Endothelial cell of umbilical vein (primary cell): Measurements from ENCODE around the gene LATS1. TPM values are rescaled to one million over a fixed set of nuclear protein-coding genes. Genes with fewer than 3 reads are reported as not detected.

Source experiments
- BruUV-seq: library from RNA; stranded (reverse); fragments of 400-500 nt; replicated peaks from 2 replicates; lab custom pipeline; 2021; lab: Mats Ljungman, UMichigan
- CTCF ChIA-PET: fragments of 300-600, 350-600 bp; sonication (Branson Sonifier 250); formaldehyde crosslinking; loops from one replicate; lab custom pipeline; 2021; ENCODE audit warnings: antibody characterized with exemption, inconsistent platforms; lab: Charles Lee
- POLR2A ChIA-PET: fragments of 300-600, 350-600 bp; sonication (Branson Sonifier 250); formaldehyde crosslinking; loops from one replicate; lab custom pipeline; 2021; ENCODE audit warnings: antibody characterized with exemption, inconsistent platforms; lab: Charles Lee
- DNase-seq: peaks from one replicate; pipeline ENCODE4 v3.0.0-alpha.2; 2011; ENCODE audit warnings: low read depth, low spot score
- FAIRE-seq: peaks from 2 replicates; lab custom pipeline; 2011; peaks lifted over from hg19 to GRCh38; lab: Jason Lieb, UNC
- H2AFZ ChIP-seq: 2 replicates; pipeline ENCODE4 v1.6.0; 2012; ENCODE audit warnings: low read depth, low read length, control low read depth, inconsistent platforms
- H3K27ac ChIP-seq: 2 replicates; pipeline ENCODE4 v1.5.1; 2011; ENCODE audit warnings: low read depth, mild to moderate bottlenecking, control low read depth, low read length, moderate library complexity; ENCODE audit not compliant: insufficient read depth
- H3K27me3 ChIP-seq, 2 experiments: 2 replicates each; pipeline versions ENCODE4 v1.6.0 to v1.6.1; 2011; ENCODE audit warnings: low read length in 2 of 2, mixed read lengths in 1 of 2; ENCODE audit not compliant: control insufficient read depth in 2 of 2, insufficient read depth in 2 of 2
- H3K36me3 ChIP-seq, 2 experiments: 2 replicates in 1 of 2; 3 replicates in 1 of 2; pipeline ENCODE4 v1.5.1; 2011; ENCODE audit warnings: low read length in 2 of 2, mild to moderate bottlenecking in 1 of 2, moderate library complexity in 1 of 2; ENCODE audit not compliant: control insufficient read depth in 2 of 2, insufficient read depth in 2 of 2; ENCODE audit errors: extremely low read depth in 1 of 2
- H3K4me1 ChIP-seq: 3 replicates; pipeline ENCODE4 v1.5.1; 2011; ENCODE audit warnings: mild to moderate bottlenecking, low read length; ENCODE audit not compliant: control insufficient read depth, insufficient read depth; ENCODE audit errors: extremely low read depth
- H3K4me2 ChIP-seq: 2 replicates; pipeline ENCODE4 v1.6.1; 2011; ENCODE audit warnings: low read length, control low read depth, mixed read lengths; ENCODE audit not compliant: insufficient read depth
- H3K4me3 ChIP-seq, 3 experiments: fragments of 200-600 bp in 1 of 3; sonication (generic), shearing (Covaris generic) in 1 of 3; replicated peaks in 1 of 3; 2 replicates each; pipeline ENCODE4 v1.5.1; 2011 to 2016; ENCODE audit warnings: control low read depth in 3 of 3, low read length in 3 of 3, mild to moderate bottlenecking in 2 of 3, inconsistent platforms in 1 of 3, low read depth in 1 of 3, moderate library complexity in 1 of 3; ENCODE audit not compliant: insufficient read depth in 1 of 3
- H3K79me2 ChIP-seq: 2 replicates; pipeline ENCODE4 v1.6.0; 2012; ENCODE audit warnings: low read length, inconsistent platforms; ENCODE audit not compliant: control insufficient read depth, insufficient read depth
- H3K9ac ChIP-seq: replicated peaks from 2 replicates; pipeline ENCODE3; 2011; ENCODE audit warnings: low read length, control low read depth; ENCODE audit not compliant: insufficient read depth; ENCODE audit errors: extremely low read depth
- H3K9me1 ChIP-seq: replicated peaks from 3 replicates; pipeline ENCODE4 v1.6.0; 2011; ENCODE audit warnings: mild to moderate bottlenecking, low read length; ENCODE audit not compliant: control insufficient read depth, insufficient read depth; ENCODE audit errors: extremely low read depth
- H3K9me3 ChIP-seq: replicated peaks from 2 replicates; pipeline ENCODE4 v1.5.1; 2012; ENCODE audit warnings: low read length, inconsistent platforms; ENCODE audit not compliant: control insufficient read depth, insufficient read depth
- H4K20me1 ChIP-seq: replicated peaks from 2 replicates; pipeline ENCODE3; 2011; ENCODE audit warnings: mild to moderate bottlenecking, low read length; ENCODE audit not compliant: control insufficient read depth, insufficient read depth; ENCODE audit errors: extremely low read depth
- CTCF ChIP-seq, 2 donors: IDR thresholded peaks; 1 replicate in 1 of 2; 2 replicates in 1 of 2; pipeline ENCODE4 v1.5.1; 2011; ENCODE audit warnings: low read length in 2 of 2, mild to moderate bottlenecking in 2 of 2, moderate library complexity in 2 of 2, control low read depth in 1 of 2, inconsistent platforms in 1 of 2, low read depth in 1 of 2; ENCODE audit not compliant: insufficient read depth in 1 of 2; ENCODE audit errors: extremely low read depth in 1 of 2
- EZH2 ChIP-seq: IDR thresholded peaks from 2 replicates; pipeline ENCODE4 v1.6.1; 2012; ENCODE audit warnings: borderline replicate concordance, low read depth, mild to moderate bottlenecking, moderate library complexity, low read length, inconsistent platforms; ENCODE audit not compliant: severe bottlenecking
- GATA2 ChIP-seq: IDR thresholded peaks from 2 replicates; pipeline ENCODE4 v1.7.0; 2011; ENCODE audit warnings: low read depth, mild to moderate bottlenecking, moderate library complexity, mixed read lengths, low read length; ENCODE audit not compliant: insufficient read length, insufficient read depth
- JUN ChIP-seq: IDR thresholded peaks from 2 replicates; pipeline ENCODE4 v1.6.1; 2011; ENCODE audit warnings: borderline replicate concordance, low read depth; ENCODE audit not compliant: insufficient read length, insufficient read depth
- MYC ChIP-seq: IDR thresholded peaks from one replicate; pipeline ENCODE4 v1.6.1; 2011; ENCODE audit warnings: mild to moderate bottlenecking, low read depth, low read length
- POLR2A ChIP-seq: IDR thresholded peaks from 2 replicates; pipeline ENCODE4 v1.6.1; 2012; ENCODE audit warnings: low read depth, mild to moderate bottlenecking, control low read depth, low read length
- POLR2AphosphoS5 ChIP-seq: IDR thresholded peaks from 2 replicates; pipeline ENCODE4 v1.6.1; 2012; ENCODE audit warnings: low read depth, mild to moderate bottlenecking, control low read depth, low read length, moderate library complexity; ENCODE audit not compliant: insufficient read depth
- dilution Hi-C: fragments of 300-500 bp; cut with MboI; formaldehyde crosslinking; loops from one replicate; pipeline ENCODE4 v1.15.0; 2019; ENCODE audit warnings: low sequenced_read_pairs; ENCODE audit not compliant: extremely low pct_ligation_motif_present
- intact Hi-C: fragments of 100-400 bp; cut with micrococcal nuclease; formaldehyde crosslinking; loops from one replicate; pipeline ENCODE4 v1.10.0; 2022
- polyA plus RNA-seq, 4 experiments: library from polyadenylated mRNA; depleted of rRNA in 3 of 4; stranded (reverse) in 3 of 4; unstranded in 1 of 4; fragments of >200 nt; gene quantifications; 2 replicates each; pipeline versions ENCODE4 v1.2.1 to v1.2.3, GENCODE V29; 2011 to 2012; ENCODE audit warnings: missing spikeins in 1 of 4
- total RNA-seq: library from RNA; stranded (reverse); gene quantifications from 2 replicates; pipeline ENCODE4 v1.2.3, GENCODE V29; 2021

The LATS1 gene
- total and polyA plus RNA-seq, 2 donors (not counting 3 experiments of a cell fraction or from before 2014, with no cell fraction given), result 8.4 to 27.6 TPM

GRCh38 chr6:149698175-149698574 is 19.7 kb downstream of the LATS1 start:
- peaks cover 71% of the 10 kb centered on the region for H3K79me2 ChIP-seq
- ChIA-PET CTCF (interaction anchor here (1.5 kb wide), 1 partner anchor 8 kb away, joined by 3 read pairs; no protein-coding TSS in a partner anchor), POLR2A (no interaction called here)
- no peak overlapping the region for H3K9ac ChIP-seq
- H3K4me3 ChIP-seq, result no peak overlapping the region
- H3K9me3 ChIP-seq, result no peaks in the 10 kb centered on the region
- FAIRE-seq (no peak), DNase-seq (no peak)
- dilution Hi-C loops, result no loop called here
- no TSS peak for BruUV-seq
- peaks cover 0 to 5% of the 10 kb centered on the region in 2 experiments for H3K36me3 ChIP-seq
- no peak overlapping the region for H2AFZ ChIP-seq
- TF ChIP-seq MYC (no peak), GATA2 (no peak)
- peaks cover 2% of the 10 kb centered on the region for H4K20me1 ChIP-seq
- no peak overlapping the region for H3K4me2 ChIP-seq
- H3K4me1 ChIP-seq, result no peaks in the 10 kb centered on the region
- no peak overlapping the region for H3K27ac ChIP-seq
- no peaks in the 10 kb centered on the region for H3K27me3 ChIP-seq
- intact Hi-C loops, result no loop called here
- H3K9me1 ChIP-seq, result no peaks in the 10 kb centered on the region

- ChIA-PET CTCF (interaction anchor here (0.6 kb wide), 1 partner anchor 10 kb away, joined by 3 read pairs; no protein-coding TSS in a partner anchor), POLR2A (no interaction called here)
- Histone ChIP-seq H3K27ac (no peak overlapping the region), H3K4me3 (no peak overlapping the region), H3K9me1 (no peaks in the 10 kb centered on the region), H3K4me1 (no peaks in the 10 kb centered on the region), H3K36me3 (peaks cover 2 to 5% of the 10 kb centered on the region in 2 experiments), H3K9ac (no peak overlapping the region), H3K79me2 (peaks cover 72% of the 10 kb centered on the region), H4K20me1 (peaks cover 2% of the 10 kb centered on the region), H2AFZ (no peak overlapping the region), H3K4me2 (no peak overlapping the region), H3K27me3 (no peaks in the 10 kb centered on the region), H3K9me3 (no peaks in the 10 kb centered on the region)
- dilution Hi-C loops, result no loop called here
- intact Hi-C loops, result no loop called here
- FAIRE-seq, result no peak
- TF ChIP-seq POLR2A, result no peak
- no peak for TF ChIP-seq MYC
- TF ChIP-seq CTCF (IDR thresholded peaks at IDR 0.05; ENCODE audit: extremely low read depth in 1 of 2, insufficient read depth in 1 of 2, low read depth in 1 of 2, low read length in 2 of 2), result no peak
- TF ChIP-seq JUN, result no peak
- no peak for TF ChIP-seq GATA2
- no peak for TF ChIP-seq POLR2AphosphoS5
- no peak for TF ChIP-seq EZH2
- DNase-seq, result no peak
- BruUV-seq, result no TSS peak
Measured at GRCh38 chr6:149696901-149697300, 21.0 kb downstream of the LATS1 start.
